ENCODE data around the gene HYAL3. TPM values are rescaled to one million over a fixed set of nuclear protein-coding genes. Genes with fewer than 3 reads are reported as not detected.

Gene HYAL3
- total and polyA plus RNA-seq, 2 of the 13 experiments (the other 11 are each of a cell fraction or from before 2014, with no cell fraction given) = 5.5 to 10.4 TPM

DNA sequence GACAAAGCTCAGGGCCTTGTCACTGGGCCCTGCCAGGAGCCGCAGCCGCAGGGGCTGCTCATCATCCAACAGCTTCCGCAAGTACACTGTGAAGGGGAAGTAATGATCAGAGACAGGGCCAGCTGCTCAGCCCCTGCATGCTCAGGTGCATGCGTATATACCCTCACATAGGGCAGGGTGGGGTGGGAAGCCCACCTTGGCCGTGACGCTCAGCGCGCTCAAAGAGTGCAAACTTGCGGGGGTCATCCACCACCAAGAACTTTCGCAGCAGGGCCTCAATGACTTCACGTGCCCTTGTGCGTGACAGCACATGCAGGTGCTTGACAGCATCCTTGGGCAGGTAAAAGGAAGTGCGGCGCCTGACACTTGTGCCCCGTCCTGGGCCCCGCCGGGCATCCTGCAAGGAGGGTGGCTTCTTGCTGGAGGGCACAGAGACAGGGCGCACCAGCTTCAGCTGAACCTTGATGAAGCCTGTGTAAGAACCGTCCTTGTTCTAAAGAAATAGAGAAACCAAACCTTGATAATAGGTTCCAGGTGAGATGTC lies 32.2 kb upstream of the HYAL3 start:
- H3K27ac ChIP-seq (ENCODE audit: extremely low read length, insufficient read depth, low read length) = no peak overlapping the region
- peaks cover 12% of the 10 kb centered on the region for H4K20me1 ChIP-seq (ENCODE audit: insufficient read depth, low read length)
- H3K27me3 ChIP-seq (ENCODE audit: control insufficient read depth in 1 of 2, insufficient read depth in 2 of 2, low read length in 2 of 2) = no peaks in the 10 kb centered on the region; a peak in 1 of 5 replicates
- POLR2A ChIA-PET = no interaction called here
- H3K79me2 ChIP-seq (ENCODE audit: insufficient read depth, low read length) = peaks cover 55% of the 10 kb centered on the region
- H3K4me1 ChIP-seq (ENCODE audit: insufficient read depth, low read length) = peaks cover 58% of the 10 kb centered on the region
- BruUV-seq (replicated peaks) = no TSS peak
- WGBS (ENCODE audit: low lambda C conversion rate) = 98% methylated on average over 13 of the region's 19 CpGs
- in situ Hi-C loops (cut with HindIII; ENCODE audit: extremely low pct_ligation_motif_present, low pct_unique_long_range_greater_than_20kb) (no loop called here), intact Hi-C loops (cut with micrococcal nuclease; ENCODE audit: unreplicated experiment) (no loop called here)
- peaks cover 22 to 39% of the 10 kb centered on the region in 2 experiments for H3K36me3 ChIP-seq (replicated peaks in 1 of 2; ENCODE audit: control insufficient read depth in 1 of 2, insufficient read depth in 2 of 2, low read length in 2 of 2)
- TF ChIP-seq ARNT2 (CRISPR knock-in tag; IDR thresholded peaks at IDR 0.05; ENCODE audit: low read depth) = no peak
- no peak for TF ChIP-seq EHMT2 (IDR thresholded peaks at IDR 0.05; ENCODE audit: borderline replicate concordance, low read depth, low read length)
- H2AFZ ChIP-seq (ENCODE audit: low read length) = no peak overlapping the region
- no peak for DNase-seq (ENCODE audit: low spot score)
- no peak overlapping the region for H3K9ac ChIP-seq (ENCODE audit: insufficient read depth, low read depth, low read length)
- FAIRE-seq = no peak
- H3K4me3 ChIP-seq (replicated peaks in 1 of 3; ENCODE audit: insufficient read depth in 1 of 3, low read depth in 2 of 3, low read length in 3 of 3) = no peak overlapping the region
- H3K4me2 ChIP-seq (ENCODE audit: low read depth, low read length) = no peak overlapping the region
- CTCF ChIA-PET (ENCODE audit: low intra/inter-chr PET ratio, low total read pairs) = no interaction called here
- no peak for ATAC-seq
- no peaks in the 10 kb centered on the region for H3K9me3 ChIP-seq (ENCODE audit: low read length)

DNA sequence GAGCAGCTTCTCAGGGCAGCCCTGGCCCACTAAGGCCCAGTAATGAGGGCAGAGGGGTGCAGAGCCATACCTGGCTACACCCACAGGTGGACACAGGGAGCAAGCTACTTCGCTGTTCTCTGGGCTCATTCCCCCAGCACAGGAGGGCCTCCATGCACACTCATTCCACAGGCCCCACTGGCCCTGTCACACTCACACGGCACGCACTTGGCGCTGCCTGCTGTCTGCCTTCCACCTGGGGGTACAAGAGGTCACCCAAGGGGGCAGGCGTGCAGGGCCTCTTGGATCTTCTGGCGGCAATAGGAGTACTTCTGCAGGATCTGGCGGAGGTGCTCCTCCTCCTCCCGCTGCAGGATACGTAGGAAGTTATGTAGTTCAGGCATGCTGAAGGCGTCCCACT lies 31.1 kb upstream of the HYAL3 start:
- no peak for FAIRE-seq
- intact Hi-C loops (cut with micrococcal nuclease; ENCODE audit: unreplicated experiment) (no loop called here), in situ Hi-C loops (cut with HindIII; ENCODE audit: extremely low pct_ligation_motif_present, low pct_unique_long_range_greater_than_20kb) (no loop called here)
- Histone ChIP-seq H3K79me2 (ENCODE audit: insufficient read depth, low read length) (peaks cover 44% of the 10 kb centered on the region), H2AFZ (ENCODE audit: low read length) (no peak overlapping the region), H3K9me3 (ENCODE audit: low read length) (no peaks in the 10 kb centered on the region), H3K4me2 (ENCODE audit: low read depth, low read length) (no peak overlapping the region), H3K36me3 (replicated peaks in 1 of 2; ENCODE audit: control insufficient read depth in 1 of 2, insufficient read depth in 2 of 2, low read length in 2 of 2) (peaks cover 22 to 48% of the 10 kb centered on the region in 2 experiments), H3K27ac (ENCODE audit: extremely low read length, insufficient read depth, low read length) (no peak overlapping the region), H3K9ac (ENCODE audit: insufficient read depth, low read depth, low read length) (no peak overlapping the region), H4K20me1 (ENCODE audit: insufficient read depth, low read length) (peaks cover 12% of the 10 kb centered on the region), H3K4me3 (replicated peaks in 1 of 3; ENCODE audit: insufficient read depth in 1 of 3, low read depth in 2 of 3, low read length in 3 of 3) (no peak overlapping the region), H3K27me3 (ENCODE audit: control insufficient read depth in 1 of 2, insufficient read depth in 2 of 2, low read length in 2 of 2) (no peaks in the 10 kb centered on the region), H3K4me1 (ENCODE audit: insufficient read depth, low read length) (peaks cover 54% of the 10 kb centered on the region)
- ChIA-PET CTCF (ENCODE audit: low intra/inter-chr PET ratio, low total read pairs) (no interaction called here), POLR2A (no interaction called here)
- no peak for DNase-seq (ENCODE audit: low spot score)
- WGBS (ENCODE audit: low lambda C conversion rate) = 98% methylated on average over 6 of the region's 10 CpGs
- ATAC-seq = no peak
- no TSS peak for BruUV-seq (replicated peaks)
- TF ChIP-seq POLR2AphosphoS5 (IDR thresholded peaks at IDR 0.05; ENCODE audit: low read depth, low read length) (peak; percentile 15; the same call in 1 of the 2 replicates), NAIF1 (CRISPR knock-in tag; IDR thresholded peaks at IDR 0.05; ENCODE audit: borderline replicate concordance) (no peak), U2AF1 (optimal IDR thresholded peaks at IDR 0.05; ENCODE audit: low read depth, low read length) (no peak), XBP1 (CRISPR knock-in tag; IDR thresholded peaks at IDR 0.05) (no peak), TRAFD1 (CRISPR knock-in tag; IDR thresholded peaks at IDR 0.05; ENCODE audit: borderline replicate concordance) (no peak), NFE2L2 (IDR thresholded peaks at IDR 0.05; ENCODE audit: low read length) (no peak)
- TF ChIP-seq, protein P1, sequence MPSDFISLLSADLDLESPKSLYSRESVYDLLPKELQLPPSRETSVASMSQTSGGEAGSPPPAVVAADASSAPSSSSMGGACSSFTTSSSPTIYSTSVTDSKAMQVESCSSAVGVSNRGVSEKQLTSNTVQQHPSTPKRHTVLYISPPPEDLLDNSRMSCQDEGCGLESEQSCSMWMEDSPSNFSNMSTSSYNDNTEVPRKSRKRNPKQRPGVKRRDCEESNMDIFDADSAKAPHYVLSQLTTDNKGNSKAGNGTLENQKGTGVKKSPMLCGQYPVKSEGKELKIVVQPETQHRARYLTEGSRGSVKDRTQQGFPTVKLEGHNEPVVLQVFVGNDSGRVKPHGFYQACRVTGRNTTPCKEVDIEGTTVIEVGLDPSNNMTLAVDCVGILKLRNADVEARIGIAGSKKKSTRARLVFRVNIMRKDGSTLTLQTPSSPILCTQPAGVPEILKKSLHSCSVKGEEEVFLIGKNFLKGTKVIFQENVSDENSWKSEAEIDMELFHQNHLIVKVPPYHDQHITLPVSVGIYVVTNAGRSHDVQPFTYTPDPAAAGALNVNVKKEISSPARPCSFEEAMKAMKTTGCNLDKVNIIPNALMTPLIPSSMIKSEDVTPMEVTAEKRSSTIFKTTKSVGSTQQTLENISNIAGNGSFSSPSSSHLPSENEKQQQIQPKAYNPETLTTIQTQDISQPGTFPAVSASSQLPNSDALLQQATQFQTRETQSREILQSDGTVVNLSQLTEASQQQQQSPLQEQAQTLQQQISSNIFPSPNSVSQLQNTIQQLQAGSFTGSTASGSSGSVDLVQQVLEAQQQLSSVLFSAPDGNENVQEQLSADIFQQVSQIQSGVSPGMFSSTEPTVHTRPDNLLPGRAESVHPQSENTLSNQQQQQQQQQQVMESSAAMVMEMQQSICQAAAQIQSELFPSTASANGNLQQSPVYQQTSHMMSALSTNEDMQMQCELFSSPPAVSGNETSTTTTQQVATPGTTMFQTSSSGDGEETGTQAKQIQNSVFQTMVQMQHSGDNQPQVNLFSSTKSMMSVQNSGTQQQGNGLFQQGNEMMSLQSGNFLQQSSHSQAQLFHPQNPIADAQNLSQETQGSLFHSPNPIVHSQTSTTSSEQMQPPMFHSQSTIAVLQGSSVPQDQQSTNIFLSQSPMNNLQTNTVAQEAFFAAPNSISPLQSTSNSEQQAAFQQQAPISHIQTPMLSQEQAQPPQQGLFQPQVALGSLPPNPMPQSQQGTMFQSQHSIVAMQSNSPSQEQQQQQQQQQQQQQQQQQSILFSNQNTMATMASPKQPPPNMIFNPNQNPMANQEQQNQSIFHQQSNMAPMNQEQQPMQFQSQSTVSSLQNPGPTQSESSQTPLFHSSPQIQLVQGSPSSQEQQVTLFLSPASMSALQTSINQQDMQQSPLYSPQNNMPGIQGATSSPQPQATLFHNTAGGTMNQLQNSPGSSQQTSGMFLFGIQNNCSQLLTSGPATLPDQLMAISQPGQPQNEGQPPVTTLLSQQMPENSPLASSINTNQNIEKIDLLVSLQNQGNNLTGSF (CRISPR knock-in tag; IDR thresholded peaks at IDR 0.05) = no peak
- TF ChIP-seq, protein P2, sequence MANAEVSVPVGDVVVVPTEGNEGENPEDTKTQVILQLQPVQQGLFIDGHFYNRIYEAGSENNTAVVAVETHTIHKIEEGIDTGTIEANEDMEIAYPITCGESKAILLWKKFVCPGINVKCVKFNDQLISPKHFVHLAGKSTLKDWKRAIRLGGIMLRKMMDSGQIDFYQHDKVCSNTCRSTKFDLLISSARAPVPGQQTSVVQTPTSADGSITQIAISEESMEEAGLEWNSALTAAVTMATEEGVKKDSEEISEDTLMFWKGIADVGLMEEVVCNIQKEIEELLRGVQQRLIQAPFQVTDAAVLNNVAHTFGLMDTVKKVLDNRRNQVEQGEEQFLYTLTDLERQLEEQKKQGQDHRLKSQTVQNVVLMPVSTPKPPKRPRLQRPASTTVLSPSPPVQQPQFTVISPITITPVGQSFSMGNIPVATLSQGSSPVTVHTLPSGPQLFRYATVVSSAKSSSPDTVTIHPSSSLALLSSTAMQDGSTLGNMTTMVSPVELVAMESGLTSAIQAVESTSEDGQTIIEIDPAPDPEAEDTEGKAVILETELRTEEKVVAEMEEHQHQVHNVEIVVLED (CRISPR knock-in tag; IDR thresholded peaks at IDR 0.05; ENCODE audit: borderline replicate concordance) = no peak
